M059J (cell line): ENCODE data around the gene NEFH. TPM values are rescaled to one million over a fixed set of nuclear protein-coding genes. Genes with fewer than 3 reads are reported as not detected.

Experiments used
- total RNA-seq: library from RNA; depleted of rRNA; stranded (reverse); fragments of >200 nt; shearing (Covaris generic); gene quantifications from 2 replicates; pipeline ENCODE4 v1.2.3, GENCODE V29; 2014; rRNA removed

NEFH gene
- total RNA-seq, 1 experiment from 2014 or later = not detected

Other genes with a start within 250 kb of the NEFH start
- gene RHBDD3, start 212.2 kb upstream of the NEFH start, total RNA-seq = 17.7 and 33.1 TPM in 2 replicates
- 179 and 188 TPM in 2 replicates for gene EWSR1, start 211.9 kb upstream of the NEFH start, total RNA-seq
- 10.2 and 17.2 TPM in 2 replicates for gene GAS2L1, start 173.6 kb upstream of the NEFH start, total RNA-seq
- gene RASL10A, start 164.5 kb upstream of the NEFH start, total RNA-seq = 0.07 TPM in 1 of 2 replicates, not detected in the other
- gene AP1B1, start 91.6 kb upstream of the NEFH start, total RNA-seq = 33.8 and 65.6 TPM in 2 replicates
- gene RFPL1, start 41.6 kb upstream of the NEFH start, total RNA-seq = not detected in 2 replicates
- 22.3 and 30.5 TPM in 2 replicates for gene THOC5, start 73.5 kb downstream of the NEFH start, total RNA-seq
- 67.4 and 71.3 TPM in 2 replicates for gene NIPSNAP1, start 100.9 kb downstream of the NEFH start, total RNA-seq
- gene NF2, start 123.4 kb downstream of the NEFH start, total RNA-seq = 50.5 and 86.0 TPM in 2 replicates
- 0.52 and 1.7 TPM in 2 replicates for gene CABP7, start 239.8 kb downstream of the NEFH start, total RNA-seq